CD14-positive monocyte (primary cell): Measurements from ENCODE around the gene INIP. TPM values are rescaled to one million over a fixed set of nuclear protein-coding genes. Genes with fewer than 3 reads are reported as not detected.

Experiments used
- DNase-seq, 3 donors: peaks; one replicate each; pipeline ENCODE4 v3.0.0-alpha.2; 2011 to 2022
- H2AFZ ChIP-seq: 2 replicates; pipeline ENCODE4 v1.6.0; 2012; ENCODE audit warnings: mild to moderate bottlenecking, low read depth, low read length, inconsistent platforms; ENCODE audit not compliant: insufficient read depth, poor library complexity, severe bottlenecking
- H3K27ac ChIP-seq, 2 donors: 1 replicate in 1 of 2; 2 replicates in 1 of 2; pipeline ENCODE4 v1.5.1; 2012 to 2013; ENCODE audit warnings: low read length in 2 of 2, control low read depth in 1 of 2, inconsistent platforms in 1 of 2, low read depth in 1 of 2, mild to moderate bottlenecking in 1 of 2
- H3K27me3 ChIP-seq, 2 donors: one replicate each; pipeline versions ENCODE4 v1.6.0 to v1.6.1; 2011 to 2013; ENCODE audit warnings: low read length in 2 of 2; ENCODE audit not compliant: control insufficient read depth in 2 of 2, insufficient read depth in 2 of 2
- H3K36me3 ChIP-seq, 2 donors: replicated peaks in 1 of 2; 1 replicate in 1 of 2; 2 replicates in 1 of 2; pipeline versions ENCODE4 v1.5.1 to v1.6.1; 2012 to 2013; ENCODE audit warnings: low read length in 2 of 2, control low read depth in 1 of 2, inconsistent platforms in 1 of 2, mild to moderate bottlenecking in 1 of 2; ENCODE audit not compliant: insufficient read depth in 2 of 2, control insufficient read depth in 1 of 2
- H3K4me1 ChIP-seq, 2 donors: 1 replicate in 1 of 2; 2 replicates in 1 of 2; pipeline versions ENCODE4 v1.5.1 to v1.6.1; 2012 to 2013; ENCODE audit warnings: low read length in 2 of 2, control low read depth in 1 of 2, inconsistent platforms in 1 of 2, mild to moderate bottlenecking in 1 of 2, moderate library complexity in 1 of 2; ENCODE audit not compliant: insufficient read depth in 2 of 2, control insufficient read depth in 1 of 2
- H3K4me2 ChIP-seq: replicated peaks from 2 replicates; pipeline ENCODE3; 2012; ENCODE audit warnings: low read length, moderate library complexity, mild to moderate bottlenecking; ENCODE audit not compliant: poor library complexity, severe bottlenecking; ENCODE audit errors: extremely low read depth
- H3K4me3 ChIP-seq, 3 experiments: fragments of 200-600 bp in 1 of 3; sonication (generic) in 1 of 3; replicated peaks in 1 of 3; 1 replicate in 2 of 3; 2 replicates in 1 of 3; pipeline ENCODE4 v1.5.1; 2011 to 2013; ENCODE audit warnings: low read length in 3 of 3, mild to moderate bottlenecking in 3 of 3, control low read depth in 2 of 3, low read depth in 2 of 3, inconsistent platforms in 1 of 3, moderate library complexity in 1 of 3
- H3K79me2 ChIP-seq: 2 replicates; pipeline ENCODE4 v1.6.0; 2012; ENCODE audit warnings: mild to moderate bottlenecking, control low read depth, inconsistent platforms, low read length, moderate library complexity; ENCODE audit not compliant: insufficient read depth
- H3K9ac ChIP-seq: 2 replicates; pipeline ENCODE4 v1.6.0; 2017; ENCODE audit warnings: low read length, mild to moderate bottlenecking; ENCODE audit not compliant: insufficient read depth, poor library complexity, severe bottlenecking
- H3K9me3 ChIP-seq, 2 donors: replicated peaks in 1 of 2; 1 replicate in 1 of 2; 2 replicates in 1 of 2; pipeline versions ENCODE4 v1.5.1 to v1.6.1; 2012 to 2013; ENCODE audit warnings: low read length in 2 of 2, control low read depth in 1 of 2; ENCODE audit not compliant: control insufficient read depth in 1 of 2, insufficient read depth in 1 of 2
- H4K20me1 ChIP-seq: 2 replicates; pipeline ENCODE4 v1.6.0; 2012; ENCODE audit warnings: mild to moderate bottlenecking, low read length, control low read depth, moderate library complexity; ENCODE audit not compliant: insufficient read depth
- H3K27ac Mint-ChIP-seq, 7 donors: one replicate each; pipeline ENCODE4 v1.8.0; 2020; ENCODE audit warnings: mild to moderate bottlenecking in 7 of 7, mixed read lengths in 7 of 7, moderate library complexity in 6 of 7, inconsistent platforms in 2 of 7
- H3K27me3 Mint-ChIP-seq, 3 donors: one replicate each; pipeline ENCODE4 v1.8.0; 2021 to 2022; ENCODE audit warnings: low read depth in 3 of 3, mild to moderate bottlenecking in 3 of 3, mixed read lengths in 3 of 3, moderate library complexity in 3 of 3, inconsistent platforms in 1 of 3
- H3K36me3 Mint-ChIP-seq, 2 donors: one replicate each; pipeline ENCODE4 v1.8.0; 2020; ENCODE audit warnings: mixed read lengths in 2 of 2, inconsistent platforms in 1 of 2, mild to moderate bottlenecking in 1 of 2
- H3K4me1 Mint-ChIP-seq: one replicate; pipeline ENCODE4 v1.8.0; 2020; ENCODE audit warnings: mild to moderate bottlenecking, mixed read lengths
- H3K4me3 Mint-ChIP-seq, 2 donors: one replicate each; pipeline ENCODE4 v1.8.0; 2020; ENCODE audit warnings: mild to moderate bottlenecking in 2 of 2, mixed read lengths in 2 of 2, moderate library complexity in 1 of 2
- H3K9me3 Mint-ChIP-seq, 7 donors: one replicate each; pipeline ENCODE4 v1.8.0; 2020 to 2022; ENCODE audit warnings: mixed read lengths in 7 of 7, mild to moderate bottlenecking in 6 of 7, moderate library complexity in 6 of 7, inconsistent platforms in 2 of 7
- WGBS: methylation state at CpG from one replicate; pipeline ENCODE4 v1.1.5; 2013; ENCODE audit warnings: missing lambda C conversion rate; ENCODE audit not compliant: insufficient coverage; 5-methylcytosine and 5-hydroxymethylcytosine counted together
- intact Hi-C, 2 donors: fragments of 100-400 bp; cut with micrococcal nuclease; formaldehyde crosslinking; loops; one replicate each; pipeline versions ENCODE4 v1.15.0 to v1.15.1; 2023
- polyA plus RNA-seq, 3 donors: library from polyadenylated mRNA; depleted of rRNA in 1 of 3; unstranded in 2 of 3; stranded (reverse) in 1 of 3; fragments of 300-500 nt in 2 of 3; fragments of >200 nt in 1 of 3; fragmentation: Illumina TruSeq in 2 of 3; gene quantifications; 1 replicate in 2 of 3; 2 replicates in 1 of 3; pipeline ENCODE4 v1.2.3, GENCODE V29; 2012 to 2021
- TF ChIP-seq, protein P1 (sequence below): fragments of 200-600 bp; IDR thresholded peaks from one replicate; pipeline ENCODE4 v1.8.0; 2022; ENCODE audit warnings: antibody characterized with exemption, mild to moderate bottlenecking

The INIP gene
- polyA plus RNA-seq, 3 donors, result 10.7 to 53.0 (median 49.0) TPM

DNA sequence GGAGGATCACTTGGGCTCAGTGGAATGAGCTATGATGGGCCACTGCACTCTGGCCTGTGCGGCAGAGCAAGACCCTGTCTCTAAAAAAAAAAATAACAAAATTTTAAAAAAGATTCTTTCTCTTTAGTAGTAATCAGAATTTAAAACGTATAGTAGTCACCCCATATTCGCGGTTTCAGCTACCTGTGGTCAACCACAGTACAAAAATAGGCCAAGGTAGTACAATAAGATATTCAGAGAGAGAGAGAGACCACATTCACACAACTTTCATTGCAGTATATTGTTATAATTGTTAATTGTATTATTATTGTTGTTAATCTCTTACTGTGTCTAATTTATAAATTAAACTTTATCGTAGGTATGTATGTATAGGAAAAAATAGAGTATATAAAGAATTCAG lies 18.7 kb downstream of the INIP start:
- no peak overlapping the region for H3K4me3 Mint-ChIP-seq
- Histone ChIP-seq H3K9me3 (no peaks in the 10 kb centered on the region), H3K79me2 (peaks cover 45% of the 10 kb centered on the region), H3K4me3 (no peak overlapping the region), H3K4me2 (no peak overlapping the region), H3K4me1 (no peaks in the 10 kb centered on the region), H3K9ac (no peak overlapping the region), H3K27ac (no peak overlapping the region), H4K20me1 (peaks cover 39% of the 10 kb centered on the region), H3K36me3 (peaks cover 46 to 89% of the 10 kb centered on the region in 2 donors), H2AFZ (no peak overlapping the region), H3K27me3 (no peaks in the 10 kb centered on the region)
- TF ChIP-seq, protein P1, sequence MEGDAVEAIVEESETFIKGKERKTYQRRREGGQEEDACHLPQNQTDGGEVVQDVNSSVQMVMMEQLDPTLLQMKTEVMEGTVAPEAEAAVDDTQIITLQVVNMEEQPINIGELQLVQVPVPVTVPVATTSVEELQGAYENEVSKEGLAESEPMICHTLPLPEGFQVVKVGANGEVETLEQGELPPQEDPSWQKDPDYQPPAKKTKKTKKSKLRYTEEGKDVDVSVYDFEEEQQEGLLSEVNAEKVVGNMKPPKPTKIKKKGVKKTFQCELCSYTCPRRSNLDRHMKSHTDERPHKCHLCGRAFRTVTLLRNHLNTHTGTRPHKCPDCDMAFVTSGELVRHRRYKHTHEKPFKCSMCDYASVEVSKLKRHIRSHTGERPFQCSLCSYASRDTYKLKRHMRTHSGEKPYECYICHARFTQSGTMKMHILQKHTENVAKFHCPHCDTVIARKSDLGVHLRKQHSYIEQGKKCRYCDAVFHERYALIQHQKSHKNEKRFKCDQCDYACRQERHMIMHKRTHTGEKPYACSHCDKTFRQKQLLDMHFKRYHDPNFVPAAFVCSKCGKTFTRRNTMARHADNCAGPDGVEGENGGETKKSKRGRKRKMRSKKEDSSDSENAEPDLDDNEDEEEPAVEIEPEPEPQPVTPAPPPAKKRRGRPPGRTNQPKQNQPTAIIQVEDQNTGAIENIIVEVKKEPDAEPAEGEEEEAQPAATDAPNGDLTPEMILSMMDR, result no peak
- no peak for DNase-seq
- peaks cover 11% of the 10 kb centered on the region for H3K4me1 Mint-ChIP-seq
- peaks cover 52 to 74% of the 10 kb centered on the region in 2 donors for H3K36me3 Mint-ChIP-seq
- intact Hi-C loops, result no loop called here
- no peaks in the 10 kb centered on the region for H3K27me3 Mint-ChIP-seq
- WGBS, result no CpG with 5 or more reads among the region's 5 CpGs
- H3K9me3 Mint-ChIP-seq, result peaks cover 0 to 2% (median 0%) of the 10 kb centered on the region in 7 donors
- H3K27ac Mint-ChIP-seq, result no peak overlapping the region

DNA sequence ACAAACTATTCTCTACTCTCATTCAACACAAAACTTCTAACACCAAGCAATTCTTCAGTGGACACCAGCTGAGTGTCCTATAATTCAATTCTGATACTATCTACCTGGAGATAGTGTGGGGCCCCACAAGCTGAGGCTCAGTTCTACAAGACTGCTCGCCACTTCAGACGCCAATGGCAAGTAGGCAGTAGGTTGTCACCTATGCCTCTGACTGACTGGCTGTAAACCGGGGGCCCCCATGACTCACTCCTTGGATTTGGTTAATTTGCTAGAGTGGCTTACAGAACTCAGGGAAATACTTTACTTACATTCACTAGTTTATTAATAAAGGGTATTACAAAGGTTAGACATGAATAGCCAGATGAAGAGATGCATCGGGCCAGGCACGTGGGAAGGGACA lies 21.5 kb downstream of the INIP start:
- no peaks in the 10 kb centered on the region for H3K9me3 ChIP-seq
- H3K27me3 ChIP-seq, result no peaks in the 10 kb centered on the region
- no peaks in the 10 kb centered on the region for H3K4me1 ChIP-seq
- H3K9me3 Mint-ChIP-seq, result peaks cover 0 to 2% (median 0%) of the 10 kb centered on the region in 7 donors
- TF ChIP-seq, protein P1, result no peak
- no peak overlapping the region for H3K9ac ChIP-seq
- peaks cover 60 to 93% of the 10 kb centered on the region in 2 donors for H3K36me3 ChIP-seq
- H3K4me3 Mint-ChIP-seq, result no peak overlapping the region
- H3K79me2 ChIP-seq, result peaks cover 23% of the 10 kb centered on the region
- H3K4me3 ChIP-seq, result no peak overlapping the region
- H3K27ac ChIP-seq, result peak overlapping the region in 1 of 2 donors; percentile 66
- peaks cover 65 to 78% of the 10 kb centered on the region in 2 donors for H3K36me3 Mint-ChIP-seq
- intact Hi-C loops, result no loop called here
- H4K20me1 ChIP-seq, result peaks cover 29% of the 10 kb centered on the region
- H3K27me3 Mint-ChIP-seq, result no peaks in the 10 kb centered on the region
- WGBS, result 100% methylated on average over 2 of the region's 5 CpGs
- no peak overlapping the region for H3K4me2 ChIP-seq
- peaks cover 11% of the 10 kb centered on the region for H3K4me1 Mint-ChIP-seq
- H3K27ac Mint-ChIP-seq, result peak overlapping the region in 4 of 7 donors; percentile 11 to 74 (median 48)
- DNase-seq, result no peak
- no peak overlapping the region for H2AFZ ChIP-seq
